ENCODE results near the gene PLA2R1.

PLA2R1 gene

DNA sequence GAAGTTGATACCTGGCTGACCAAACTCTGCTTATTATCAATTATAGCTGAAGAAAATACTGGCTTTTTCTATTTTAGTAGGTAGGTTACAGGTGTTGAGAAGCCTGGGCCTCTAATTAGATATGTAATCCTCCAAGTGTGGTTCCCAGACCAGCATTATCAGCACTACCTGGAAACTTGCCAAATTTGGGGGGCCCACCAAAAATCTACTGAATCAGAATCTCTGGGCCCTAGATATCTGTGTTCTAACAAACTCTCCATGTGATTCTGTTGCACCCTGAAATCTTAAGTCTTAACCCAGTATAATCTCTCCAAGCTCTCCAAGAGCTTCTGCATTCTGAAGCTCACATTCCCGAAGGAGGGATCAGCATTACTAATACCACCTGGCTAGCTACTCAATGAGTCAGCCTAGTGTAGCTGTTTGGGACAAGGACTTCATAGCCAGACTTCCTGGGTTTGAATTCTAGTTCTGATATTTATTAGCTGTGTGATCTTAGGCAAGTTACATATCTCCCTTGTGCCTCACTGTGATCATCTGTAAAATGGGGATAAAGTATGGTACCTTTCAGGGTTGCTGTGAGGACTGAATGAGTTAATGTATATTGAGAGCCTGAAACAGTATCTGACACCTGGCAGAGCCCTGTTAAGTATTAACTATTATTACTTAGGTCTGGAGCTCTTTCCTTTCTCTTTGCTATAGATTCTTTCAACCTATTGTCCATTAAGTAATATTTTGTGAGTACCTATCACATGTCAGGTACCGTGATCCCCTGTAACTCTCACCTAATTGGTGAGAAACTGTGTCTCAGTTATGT, 170.3 kb downstream of the PLA2R1 start:
- DNase-seq: no peak

- no peak for DNase-seq
Measured at GRCh38 chr2:159891267-159891588, 171.2 kb downstream of the PLA2R1 start.

DNA sequence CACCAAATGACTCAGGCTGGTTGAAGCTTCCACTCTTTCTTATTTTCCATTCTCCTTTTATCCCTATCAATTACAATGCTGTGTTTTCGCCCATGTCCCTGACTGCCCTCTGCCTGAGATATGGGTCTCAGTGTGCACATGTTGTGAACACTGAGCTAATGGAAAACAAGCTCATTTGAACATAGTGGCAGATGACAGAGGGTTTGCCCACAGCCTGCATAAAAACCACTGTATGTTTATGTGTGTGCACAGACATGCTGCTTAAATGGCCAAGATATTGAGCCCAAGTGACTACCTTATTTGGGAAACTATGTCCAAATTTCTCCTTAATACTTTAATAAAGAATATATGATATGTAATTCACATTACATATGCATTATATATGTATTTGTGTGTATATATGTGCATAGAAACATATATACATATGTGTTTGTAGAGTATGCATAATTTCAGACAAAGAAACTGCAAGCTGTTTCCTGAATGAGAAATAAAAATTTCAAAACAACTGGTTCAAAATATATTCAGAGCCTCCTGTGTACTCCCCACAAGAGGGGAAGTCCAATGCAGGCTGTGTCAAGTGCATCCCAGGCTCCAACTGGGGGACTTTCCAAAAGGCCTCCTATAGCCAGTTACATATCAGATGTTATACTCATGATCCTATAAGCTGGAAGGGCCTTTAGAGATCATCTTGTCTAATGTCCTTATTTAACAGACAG, 171.7 kb downstream of the PLA2R1 start:
- no peak for DNase-seq

- DNase-seq: no peak
Measured at GRCh38 chr2:159882130-159882745, 180.2 kb downstream of the PLA2R1 start.

All from NCI-H1048 (cell line).